ENCODE results near the gene MME.

- TF ChIP-seq CTCF (IDR thresholded peaks at IDR 0.05) (no peak), POLR2A (IDR thresholded peaks at IDR 0.05) (no peak), POLR2AphosphoS5 (IDR thresholded peaks at IDR 0.05) (no peak)
Measured at GRCh38 chr3:155204851-155205250, 124.7 kb downstream of the MME start.

Data from prostate gland (tissue), 2 donors.